Lower leg skin (tissue), 3 donors: Measurements from ENCODE around the gene KRT10.

Experiments
- CTCF ChIP-seq, 3 donors: fragments of 450-650 bp; IDR thresholded peaks; one replicate each; pipeline ENCODE4 v1.5.1; 2016; ENCODE audit warnings: antibody characterized with exemption in 3 of 3, mild to moderate bottlenecking in 3 of 3, moderate library complexity in 2 of 3
- POLR2A ChIP-seq, 2 donors: fragments of 450-650 bp; IDR thresholded peaks; one replicate each; pipeline ENCODE4 v1.6.1; 2016 to 2017; ENCODE audit warnings: antibody characterized with exemption in 2 of 2, mild to moderate bottlenecking in 1 of 2, moderate library complexity in 1 of 2

- TF ChIP-seq POLR2A (IDR thresholded peaks at IDR 0.05) = no peak
- no peak for TF ChIP-seq CTCF (IDR thresholded peaks at IDR 0.05)
Measured at GRCh38 chr17:40813804-40814203, 8.6 kb downstream of the KRT10 start.
